Endodermal cell (in vitro differentiated cells): ENCODE measurements around the gene NINJ2. TPM values are rescaled to one million over a fixed set of nuclear protein-coding genes. Genes with fewer than 3 reads are reported as not detected.
A peak's percentile ranks its signal among the peaks of the same experiment; 100 is the strongest.

Source experiments
- DNase-seq: peaks from one replicate; pipeline ENCODE4 v3.0.0-alpha.2; 2017
- H3K27ac ChIP-seq: 2 replicates; pipeline ENCODE4 v1.5.1; 2013; ENCODE audit warnings: mild to moderate bottlenecking, low read depth, low read length, moderate library complexity
- H3K27me3 ChIP-seq: 2 replicates; pipeline ENCODE4 v1.6.1; 2013; ENCODE audit warnings: mild to moderate bottlenecking, low read length, moderate library complexity; ENCODE audit not compliant: insufficient read depth, control insufficient read depth, poor library complexity, severe bottlenecking
- H3K36me3 ChIP-seq: 2 replicates; pipeline ENCODE4 v1.7.0; 2013; ENCODE audit warnings: mild to moderate bottlenecking, low read length, moderate library complexity; ENCODE audit not compliant: control insufficient read depth, insufficient read depth
- H3K4me1 ChIP-seq: one replicate; pipeline ENCODE4 v1.7.0; 2013; ENCODE audit warnings: low read length; ENCODE audit not compliant: control insufficient read depth, insufficient read depth
- H3K4me3 ChIP-seq: 2 replicates; pipeline ENCODE4 v1.5.1; 2013; ENCODE audit warnings: mild to moderate bottlenecking, low read length, moderate library complexity
- H3K9ac ChIP-seq: 2 replicates; pipeline ENCODE4 v1.6.1; 2013; ENCODE audit warnings: mild to moderate bottlenecking, low read length, moderate library complexity; ENCODE audit not compliant: poor library complexity, severe bottlenecking; ENCODE audit errors: extremely low read depth
- H3K9me3 ChIP-seq: 2 replicates; pipeline ENCODE4 v1.6.1; 2013; ENCODE audit warnings: mild to moderate bottlenecking, low read length, moderate library complexity; ENCODE audit not compliant: control insufficient read depth
- H3K27ac Mint-ChIP-seq: 2 replicates; pipeline ENCODE4 v1.8.0; 2020; ENCODE audit warnings: mixed read lengths
- H3K27me3 Mint-ChIP-seq: 2 replicates; pipeline ENCODE4 v1.8.0; 2021; ENCODE audit warnings: mild to moderate bottlenecking, mixed read lengths; ENCODE audit not compliant: insufficient read depth
- H3K36me3 Mint-ChIP-seq: 2 replicates; pipeline ENCODE4 v1.8.0; 2020; ENCODE audit warnings: low read depth, mixed read lengths
- H3K4me1 Mint-ChIP-seq: 2 replicates; pipeline ENCODE4 v1.8.0; 2020; ENCODE audit warnings: mixed read lengths
- H3K4me3 Mint-ChIP-seq: 2 replicates; pipeline ENCODE4 v1.8.0; 2020; ENCODE audit warnings: mild to moderate bottlenecking, moderate library complexity, mixed read lengths
- H3K9me3 Mint-ChIP-seq: 2 replicates; pipeline ENCODE4 v1.8.0; 2020; ENCODE audit warnings: mild to moderate bottlenecking, mixed read lengths
- WGBS, 2 experiments: methylation state at CpG; one replicate each; pipeline versions ENCODE4 v1.1.5 to v1.1.7; 2013; ENCODE audit warnings: missing lambda C conversion rate in 2 of 2, mixed read lengths in 1 of 2; ENCODE audit not compliant: insufficient coverage in 1 of 2, insufficient read length in 1 of 2; 5-methylcytosine and 5-hydroxymethylcytosine counted together
- total RNA-seq, 2 donors: library from RNA; stranded (reverse); fragmentation: NEBNext Ultra II Directional in 1 of 2; extraction: Animal tissue kit (Norgen Biotek cat#: 25700) in 1 of 2; gene quantifications; 2 replicates in 1 of 2; 3 replicates in 1 of 2; pipeline ENCODE4 v1.2.1, GENCODE V29; 2021
- TF ChIP-seq, protein P1 (sequence below): fragments of 200-600 bp; sonication (generic); conservative IDR thresholded peaks from 2 replicates; pipeline ENCODE4 v1.5.0; 2021; ENCODE audit warnings: antibody characterized with exemption, mild to moderate bottlenecking

Gene NINJ2
- total RNA-seq, 2 donors from 2014 or later = 0.73 to 5.1 TPM

DNA sequence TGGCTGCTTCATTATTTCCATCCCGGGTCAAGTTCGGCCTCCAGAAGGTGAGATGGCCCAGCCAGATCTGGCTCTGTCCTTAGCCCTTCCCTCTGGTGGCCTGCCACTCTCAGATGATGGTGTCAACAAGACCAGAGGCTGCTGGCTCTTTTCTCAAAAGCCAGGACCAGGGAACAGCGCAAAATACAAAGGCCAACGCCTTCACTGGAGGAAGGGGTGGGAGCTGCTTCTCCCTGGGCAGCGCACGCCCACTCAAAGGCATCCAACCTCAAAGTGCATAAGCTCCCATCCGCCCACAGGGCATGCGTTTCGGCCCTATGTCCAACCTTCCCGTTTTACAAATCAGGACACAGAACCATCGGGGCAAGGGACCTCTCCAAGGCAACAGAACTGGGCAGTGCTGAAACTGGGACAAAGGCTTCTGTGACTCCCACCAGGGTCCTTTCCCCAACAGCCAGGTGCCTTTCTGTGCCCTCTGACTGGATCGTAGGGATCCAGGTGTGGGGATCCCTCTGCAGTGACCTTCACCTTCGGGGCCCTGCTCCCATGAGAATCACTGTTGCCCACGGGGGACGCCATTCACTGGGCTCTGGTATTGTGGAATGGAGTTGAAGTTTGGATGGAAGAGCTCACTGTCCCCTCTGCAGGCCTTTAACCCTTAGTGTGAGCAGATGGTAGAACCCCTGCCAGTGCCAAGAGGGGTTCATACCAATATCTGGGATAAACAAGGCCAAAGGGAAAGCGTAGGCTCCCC, 76.8 kb downstream of the NINJ2 start:
- TF ChIP-seq, protein P1, sequence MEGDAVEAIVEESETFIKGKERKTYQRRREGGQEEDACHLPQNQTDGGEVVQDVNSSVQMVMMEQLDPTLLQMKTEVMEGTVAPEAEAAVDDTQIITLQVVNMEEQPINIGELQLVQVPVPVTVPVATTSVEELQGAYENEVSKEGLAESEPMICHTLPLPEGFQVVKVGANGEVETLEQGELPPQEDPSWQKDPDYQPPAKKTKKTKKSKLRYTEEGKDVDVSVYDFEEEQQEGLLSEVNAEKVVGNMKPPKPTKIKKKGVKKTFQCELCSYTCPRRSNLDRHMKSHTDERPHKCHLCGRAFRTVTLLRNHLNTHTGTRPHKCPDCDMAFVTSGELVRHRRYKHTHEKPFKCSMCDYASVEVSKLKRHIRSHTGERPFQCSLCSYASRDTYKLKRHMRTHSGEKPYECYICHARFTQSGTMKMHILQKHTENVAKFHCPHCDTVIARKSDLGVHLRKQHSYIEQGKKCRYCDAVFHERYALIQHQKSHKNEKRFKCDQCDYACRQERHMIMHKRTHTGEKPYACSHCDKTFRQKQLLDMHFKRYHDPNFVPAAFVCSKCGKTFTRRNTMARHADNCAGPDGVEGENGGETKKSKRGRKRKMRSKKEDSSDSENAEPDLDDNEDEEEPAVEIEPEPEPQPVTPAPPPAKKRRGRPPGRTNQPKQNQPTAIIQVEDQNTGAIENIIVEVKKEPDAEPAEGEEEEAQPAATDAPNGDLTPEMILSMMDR = no peak
- no peaks in the 10 kb centered on the region for H3K27me3 Mint-ChIP-seq
- Histone ChIP-seq H3K36me3 (no peaks in the 10 kb centered on the region), H3K4me3 (no peak overlapping the region), H3K4me1 (no peaks in the 10 kb centered on the region), H3K9ac (no peak overlapping the region), H3K27me3 (no peaks in the 10 kb centered on the region), H3K9me3 (peaks cover 6% of the 10 kb centered on the region), H3K27ac (no peak overlapping the region)
- no peak overlapping the region for H3K27ac Mint-ChIP-seq
- DNase-seq = peak; percentile 36
- H3K4me1 Mint-ChIP-seq = peaks cover 6% of the 10 kb centered on the region
- no peaks in the 10 kb centered on the region for H3K36me3 Mint-ChIP-seq
- peaks cover 3% of the 10 kb centered on the region for H3K9me3 Mint-ChIP-seq
- H3K4me3 Mint-ChIP-seq = no peak overlapping the region
- 92 to 99% methylated on average over 10 to 16 of the region's 16 CpGs for WGBS, 2 experiments

DNA sequence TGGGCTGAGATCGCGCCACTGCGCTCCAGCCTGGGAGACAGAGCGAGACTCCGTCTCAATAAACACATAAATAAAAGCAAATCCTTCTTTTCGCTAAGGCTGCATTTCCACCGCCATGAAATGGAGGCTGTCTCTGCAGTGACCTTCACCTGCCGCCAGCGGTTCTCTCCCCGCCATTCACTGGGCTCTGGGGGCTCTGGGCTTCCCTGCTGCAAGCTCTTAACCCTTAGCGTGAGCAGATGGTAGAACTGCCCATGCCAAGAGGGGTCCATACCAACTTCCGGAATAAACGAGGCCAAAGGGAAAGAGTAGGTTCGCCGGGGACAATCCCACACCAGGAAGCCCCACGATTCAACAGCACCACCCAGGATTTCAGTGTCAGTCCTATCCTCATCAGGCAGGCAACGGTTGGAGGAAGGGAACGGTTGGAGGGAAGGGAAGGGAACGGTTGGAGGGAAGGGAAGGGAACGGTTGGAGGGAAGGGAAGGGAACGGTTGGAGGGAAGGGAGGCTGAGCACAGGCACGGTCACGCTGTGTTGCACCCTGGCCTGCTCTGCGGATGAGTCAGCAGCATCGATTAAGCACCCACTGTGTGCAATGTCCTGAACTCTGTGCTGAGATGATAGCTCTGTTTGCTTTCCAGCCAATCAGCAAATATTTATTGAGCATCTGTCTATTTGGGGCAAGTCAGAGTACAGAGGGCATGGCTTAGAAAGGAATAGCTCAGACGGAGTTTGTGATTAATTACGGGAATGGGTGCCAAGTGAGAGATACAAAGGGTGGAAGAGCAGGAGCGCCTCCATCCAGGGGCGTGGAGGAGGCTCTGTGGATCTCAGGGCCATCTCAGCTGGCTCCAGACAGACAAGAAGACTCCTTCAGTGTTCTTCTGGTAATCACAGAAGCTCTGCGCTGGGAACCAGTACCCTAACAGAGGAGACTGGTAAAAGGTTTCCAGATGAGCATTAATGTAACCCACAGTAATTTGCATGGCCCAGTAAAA, 77.9 kb downstream of the NINJ2 start:
- Mint-ChIP-seq H3K36me3 (no peaks in the 10 kb centered on the region), H3K4me1 (peaks cover 8% of the 10 kb centered on the region), H3K27ac (no peak overlapping the region), H3K9me3 (peaks cover 3% of the 10 kb centered on the region), H3K4me3 (no peak overlapping the region), H3K27me3 (no peaks in the 10 kb centered on the region)
- WGBS, 2 experiments = 93 to 94% methylated on average over 27 to 30 of the region's 30 CpGs
- Histone ChIP-seq H3K9ac (no peak overlapping the region), H3K4me1 (no peaks in the 10 kb centered on the region), H3K4me3 (no peak overlapping the region), H3K9me3 (peaks cover 6% of the 10 kb centered on the region), H3K27ac (no peak overlapping the region), H3K36me3 (no peaks in the 10 kb centered on the region), H3K27me3 (no peaks in the 10 kb centered on the region)
- TF ChIP-seq, protein P1 = no peak
- peak; percentile 47 for DNase-seq

DNA sequence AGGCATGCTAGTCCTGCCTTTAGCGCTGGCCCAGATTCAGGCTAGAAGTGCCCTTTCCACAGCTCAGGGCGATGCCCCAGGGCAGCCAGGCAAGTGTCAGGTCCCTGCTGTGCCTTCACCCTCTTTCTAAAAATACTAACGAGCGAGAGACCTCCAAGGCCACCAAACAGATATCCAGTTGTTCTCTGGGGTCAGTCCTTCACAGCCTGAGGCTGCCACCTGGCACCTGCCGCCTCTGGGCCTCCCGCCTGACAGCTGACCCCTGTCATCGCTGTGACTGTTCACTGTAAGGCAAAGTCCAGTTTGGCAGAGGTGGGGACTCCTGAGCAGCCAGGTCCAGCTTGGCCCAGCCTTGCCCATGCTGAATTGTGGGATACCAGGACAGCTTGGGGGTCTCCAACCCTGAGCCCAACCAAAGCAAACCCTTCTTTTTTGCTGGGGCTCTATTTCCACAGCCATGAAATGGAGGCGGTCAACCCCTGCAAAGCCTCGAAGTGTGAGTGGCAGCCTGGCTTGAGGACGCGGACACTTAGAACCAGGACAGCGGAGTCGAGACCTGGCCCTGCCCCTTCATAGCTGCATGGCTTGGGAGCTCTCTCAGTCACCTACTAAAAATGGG, 79.9 kb downstream of the NINJ2 start:
- no peaks in the 10 kb centered on the region for H3K27me3 Mint-ChIP-seq
- H3K4me3 ChIP-seq = no peak overlapping the region
- H3K36me3 Mint-ChIP-seq = no peaks in the 10 kb centered on the region
- H3K27ac Mint-ChIP-seq = no peak overlapping the region
- H3K4me1 Mint-ChIP-seq = peaks cover 26% of the 10 kb centered on the region
- H3K4me1 ChIP-seq = peaks cover 10% of the 10 kb centered on the region
- no peaks in the 10 kb centered on the region for H3K27me3 ChIP-seq
- H3K9me3 ChIP-seq = no peaks in the 10 kb centered on the region
- no peak overlapping the region for H3K9ac ChIP-seq
- no peak overlapping the region for H3K27ac ChIP-seq
- peaks cover under 1% of the 10 kb centered on the region for H3K9me3 Mint-ChIP-seq
- WGBS, 2 experiments = 78 to 86% methylated on average over 10 to 13 of the region's 13 CpGs
- no peak overlapping the region for H3K4me3 Mint-ChIP-seq
- peak; percentile 81 for DNase-seq
- no peaks in the 10 kb centered on the region for H3K36me3 ChIP-seq
- TF ChIP-seq, protein P1 = peak; percentile 83
